Activated naive CD4-positive, alpha-beta T cell treated with anti-CD3 and anti-CD28 coated beads, Interleukin-2, amount 50 U/mL, for 24 hours (primary cell): ENCODE results near the gene C14orf39.
"Not testable (repeated sequence)": the region's sequence is repeated elsewhere in the genome, so short reads cannot be mapped to it uniquely, and the experiment has no call there.

Experiments used
- H3K27ac Mint-ChIP-seq: one replicate; pipeline ENCODE4 v1.8.0; 2021; ENCODE audit warnings: mild to moderate bottlenecking, mixed read lengths
- H3K27me3 Mint-ChIP-seq: one replicate; pipeline ENCODE4 v1.8.0; 2021; ENCODE audit warnings: mixed read lengths
- H3K36me3 Mint-ChIP-seq: one replicate; pipeline ENCODE4 v1.8.0; 2021; ENCODE audit warnings: mixed read lengths
- H3K4me1 Mint-ChIP-seq: one replicate; pipeline ENCODE4 v1.8.0; 2021; ENCODE audit warnings: mixed read lengths
- H3K4me3 Mint-ChIP-seq: one replicate; pipeline ENCODE4 v1.8.0; 2021; ENCODE audit warnings: mild to moderate bottlenecking, mixed read lengths
- H3K9me3 Mint-ChIP-seq: one replicate; pipeline ENCODE4 v1.8.0; 2021; ENCODE audit warnings: mixed read lengths

C14orf39 gene

DNA sequence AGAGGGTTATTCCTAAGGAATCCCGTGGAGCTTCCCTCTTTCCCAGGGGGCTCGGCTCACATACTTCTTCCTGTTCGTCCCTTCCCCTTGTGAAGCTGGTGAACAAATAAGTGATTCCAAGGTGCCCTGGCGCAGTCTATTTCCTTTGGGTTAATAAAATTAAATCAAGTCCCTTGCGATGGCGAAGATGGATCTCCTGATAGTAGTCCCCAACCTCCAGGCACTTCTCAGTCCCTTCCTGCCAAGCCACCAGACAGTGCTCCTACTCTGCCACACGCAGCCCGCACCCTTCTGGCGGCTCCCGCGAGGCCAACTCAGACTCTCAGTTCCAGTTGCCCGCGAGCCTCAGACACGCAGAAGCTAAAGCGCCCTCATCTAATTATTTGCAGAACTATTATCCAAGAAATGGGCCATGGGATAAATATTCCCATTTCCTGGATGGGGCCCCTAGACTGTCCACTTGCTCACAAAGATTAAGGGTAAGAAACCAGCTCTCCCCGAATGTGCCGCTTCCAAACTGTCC lies 20.7 kb upstream of the C14orf39 start:
- Mint-ChIP-seq H3K27ac (no peak overlapping the region), H3K36me3 (no peaks in the 10 kb centered on the region), H3K4me1 (peaks cover 19% of the 10 kb centered on the region), H3K9me3 (no peaks in the 10 kb centered on the region), H3K4me3 (no peak overlapping the region), H3K27me3 (peaks cover 46% of the 10 kb centered on the region)

DNA sequence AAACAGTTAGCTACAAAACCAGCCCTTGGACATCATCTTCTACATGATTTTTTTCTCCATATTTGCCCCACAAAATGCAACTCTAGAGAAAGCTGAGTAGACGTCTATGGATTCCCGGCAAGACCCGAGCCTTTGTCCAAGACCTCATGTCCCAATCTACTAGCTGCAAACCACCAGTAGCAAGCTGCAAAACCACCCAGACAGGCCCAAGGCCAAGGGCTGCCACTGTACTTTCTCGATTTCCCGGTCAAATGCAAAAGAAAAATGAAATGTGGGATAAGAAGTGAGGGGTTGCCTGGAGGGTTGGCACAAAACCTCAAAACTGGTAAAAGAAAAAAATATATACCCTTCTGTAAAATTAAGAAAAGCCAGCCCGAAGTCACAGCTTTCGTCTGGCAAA lies 20.1 kb upstream of the C14orf39 start:
- Mint-ChIP-seq H3K27ac (no peak overlapping the region), H3K36me3 (no peaks in the 10 kb centered on the region), H3K4me1 (peaks cover 17% of the 10 kb centered on the region), H3K9me3 (no peaks in the 10 kb centered on the region), H3K27me3 (peaks cover 49% of the 10 kb centered on the region), H3K4me3 (no peak overlapping the region)

DNA sequence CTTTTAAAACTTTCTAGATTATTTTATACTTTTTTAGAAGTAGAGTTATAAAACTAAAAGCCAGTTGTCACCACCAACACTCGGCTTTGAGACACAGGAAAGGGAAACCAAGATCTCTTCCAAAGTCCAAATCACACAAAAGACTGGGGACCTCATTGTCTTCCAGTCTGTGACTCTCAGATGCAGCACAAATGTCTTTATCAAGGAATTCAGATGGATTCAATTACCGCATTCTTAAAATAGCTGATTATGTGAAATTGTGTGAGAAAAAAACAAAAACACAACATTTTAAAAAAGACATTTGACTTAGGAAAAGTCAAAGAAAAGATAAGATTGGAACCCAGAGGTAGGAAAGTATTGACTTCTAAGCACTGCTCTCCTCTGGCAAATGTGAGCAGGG lies 19.6 kb upstream of the C14orf39 start:
- no peaks in the 10 kb centered on the region for H3K9me3 Mint-ChIP-seq
- no peaks in the 10 kb centered on the region for H3K36me3 Mint-ChIP-seq
- H3K4me1 Mint-ChIP-seq: peaks cover 12% of the 10 kb centered on the region
- H3K27ac Mint-ChIP-seq: no peak overlapping the region
- peaks cover 51% of the 10 kb centered on the region for H3K27me3 Mint-ChIP-seq
- H3K4me3 Mint-ChIP-seq: no peak overlapping the region

DNA sequence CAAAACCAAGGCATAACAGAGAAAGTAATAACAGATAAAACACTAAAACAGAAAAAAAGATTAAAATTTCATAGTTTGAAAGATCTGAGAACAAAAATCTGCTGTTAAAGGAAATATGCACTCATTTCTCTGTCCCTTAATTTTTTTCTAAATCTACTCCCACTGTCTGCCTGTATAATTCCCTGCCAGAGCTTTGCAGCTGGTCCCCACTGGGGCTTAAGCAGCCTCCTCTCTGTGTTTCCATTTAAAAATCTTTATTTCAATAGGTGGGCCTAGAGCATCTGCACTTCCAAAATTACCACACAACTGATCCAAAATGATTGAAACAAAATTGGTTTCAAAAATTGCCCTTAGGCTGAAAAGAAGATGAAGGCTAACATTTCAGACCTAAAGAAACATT lies 16.7 kb upstream of the C14orf39 start:
- Mint-ChIP-seq H3K9me3 (no peaks in the 10 kb centered on the region), H3K4me3 (no peak overlapping the region), H3K27ac (no peak overlapping the region), H3K27me3 (peaks cover 43% of the 10 kb centered on the region), H3K4me1 (peaks cover 4% of the 10 kb centered on the region), H3K36me3 (no peaks in the 10 kb centered on the region)

DNA sequence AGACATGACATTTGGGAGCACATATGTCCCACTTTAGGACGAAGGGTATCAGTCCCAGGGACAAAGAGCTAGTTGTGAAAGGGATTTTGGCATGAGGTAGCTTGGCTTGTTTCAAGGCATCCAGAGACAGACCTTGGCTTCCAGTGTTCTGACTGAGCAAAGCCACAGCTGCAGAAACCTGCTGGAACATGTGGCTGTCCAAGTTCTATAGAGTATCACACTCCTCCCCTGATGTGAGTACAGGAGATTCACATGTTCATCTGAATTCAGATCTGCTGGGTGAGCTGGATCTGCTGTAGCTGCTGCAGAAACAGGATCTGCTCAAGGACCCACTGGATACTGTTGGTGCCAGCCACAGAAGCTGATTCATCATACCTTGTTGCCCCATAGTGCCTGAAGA lies 10.1 kb upstream of the C14orf39 start:
- Mint-ChIP-seq H3K9me3 (no peaks in the 10 kb centered on the region), H3K4me1 (no peaks in the 10 kb centered on the region), H3K27ac (no peak overlapping the region), H3K4me3 (no peak overlapping the region), H3K36me3 (no peaks in the 10 kb centered on the region), H3K27me3 (peaks cover 26% of the 10 kb centered on the region)

DNA sequence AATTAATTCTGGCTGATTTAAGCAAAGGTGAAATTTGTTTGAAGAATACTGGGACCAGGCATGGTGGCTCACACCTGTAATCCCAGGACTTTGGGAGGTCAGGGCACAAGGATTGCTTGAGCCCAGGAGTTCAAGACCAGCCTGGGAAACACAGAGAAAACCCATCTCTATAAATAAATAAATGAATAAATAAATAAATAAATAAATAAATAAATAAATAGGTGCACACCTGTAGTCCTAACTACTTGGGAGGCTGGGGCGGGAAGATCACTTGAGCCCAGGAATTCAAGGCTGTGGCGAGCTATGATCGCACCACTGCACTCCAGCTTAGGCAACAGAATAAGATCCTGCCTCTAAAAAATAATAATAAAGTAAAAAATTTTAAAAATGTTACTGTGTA lies 4.4 kb upstream of the C14orf39 start:
- H3K4me1 Mint-ChIP-seq: no peaks in the 10 kb centered on the region
- no peaks in the 10 kb centered on the region for H3K36me3 Mint-ChIP-seq
- no peak overlapping the region for H3K27ac Mint-ChIP-seq
- H3K4me3 Mint-ChIP-seq: no peak overlapping the region
- no peaks in the 10 kb centered on the region for H3K9me3 Mint-ChIP-seq
- H3K27me3 Mint-ChIP-seq: peaks cover 16% of the 10 kb centered on the region

DNA sequence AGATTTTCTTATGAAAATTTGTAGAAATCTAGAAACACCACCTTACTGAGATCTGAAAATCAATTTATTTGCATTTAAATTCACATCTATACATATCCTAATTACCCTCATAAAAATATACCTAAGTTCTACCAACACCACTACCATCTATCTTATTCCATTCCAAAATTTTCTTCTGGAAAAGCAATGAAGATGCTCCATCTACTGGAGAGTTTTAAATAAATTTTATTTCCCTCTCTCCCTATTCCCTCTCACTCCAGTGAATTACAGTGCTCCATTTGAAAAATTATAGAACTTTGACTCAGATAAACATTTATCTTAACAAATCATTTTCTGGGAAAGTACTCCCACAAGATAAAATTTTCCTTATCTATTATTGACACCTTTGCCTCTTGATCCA lies 2.3 kb upstream of the C14orf39 start:
- Mint-ChIP-seq H3K27ac (no peak overlapping the region), H3K9me3 (no peaks in the 10 kb centered on the region), H3K36me3 (no peaks in the 10 kb centered on the region), H3K27me3 (peaks cover 22% of the 10 kb centered on the region), H3K4me1 (no peaks in the 10 kb centered on the region), H3K4me3 (no peak overlapping the region)

DNA sequence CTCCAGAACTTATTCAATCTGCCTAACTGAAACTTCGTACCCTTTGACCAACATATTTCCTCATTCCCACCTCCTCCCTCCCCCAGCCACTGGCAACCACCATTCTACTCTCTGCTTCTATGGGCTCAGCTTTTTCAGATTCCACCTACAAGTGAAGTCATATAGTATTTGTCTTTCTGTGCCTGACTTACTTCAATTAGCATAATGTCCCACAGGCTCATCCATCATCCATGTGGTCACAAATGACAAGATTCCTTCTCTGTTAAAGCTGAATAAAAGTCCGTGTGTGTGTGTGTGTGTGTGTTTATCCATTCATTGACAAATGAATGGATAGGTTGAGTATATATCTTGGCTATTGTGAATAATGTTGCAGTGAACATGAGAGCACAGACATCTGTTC lies 1.3 kb upstream of the C14orf39 start:
- H3K27ac Mint-ChIP-seq: no peak overlapping the region
- H3K4me1 Mint-ChIP-seq: no peaks in the 10 kb centered on the region
- no peak overlapping the region for H3K4me3 Mint-ChIP-seq
- peaks cover 25% of the 10 kb centered on the region for H3K27me3 Mint-ChIP-seq
- H3K9me3 Mint-ChIP-seq: no peaks in the 10 kb centered on the region
- no peaks in the 10 kb centered on the region for H3K36me3 Mint-ChIP-seq

DNA sequence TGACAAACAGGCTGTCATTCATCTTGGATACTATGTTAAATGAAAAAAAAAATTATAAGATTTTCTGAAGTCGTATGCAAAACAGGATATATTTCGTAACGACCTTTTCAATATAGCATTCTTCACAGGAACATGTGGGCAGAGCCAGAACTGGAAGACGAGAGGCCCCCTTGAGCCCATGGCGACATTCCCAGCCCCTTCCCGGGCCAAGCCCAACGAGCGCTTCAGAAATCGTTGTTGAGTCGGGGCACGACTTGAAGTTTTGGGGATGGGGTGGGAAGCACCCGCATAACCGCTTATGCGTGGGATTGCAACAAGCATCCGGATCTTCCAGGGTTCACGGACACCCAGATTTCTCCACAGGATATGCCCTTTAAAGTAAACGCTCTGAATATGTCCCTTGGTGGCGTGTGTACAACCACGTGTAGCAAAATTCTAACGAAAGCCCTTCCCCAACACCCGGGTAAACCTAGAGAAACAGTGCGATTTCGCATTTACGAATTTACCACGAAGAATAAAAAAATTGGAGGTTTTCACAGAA lies 736 bp downstream of the C14orf39 start:
- Mint-ChIP-seq H3K9me3 (peaks cover 9% of the 10 kb centered on the region), H3K36me3 (no peaks in the 10 kb centered on the region), H3K4me3 (no peak overlapping the region), H3K27me3 (peaks cover 27% of the 10 kb centered on the region), H3K27ac (no peak overlapping the region), H3K4me1 (no peaks in the 10 kb centered on the region)

DNA sequence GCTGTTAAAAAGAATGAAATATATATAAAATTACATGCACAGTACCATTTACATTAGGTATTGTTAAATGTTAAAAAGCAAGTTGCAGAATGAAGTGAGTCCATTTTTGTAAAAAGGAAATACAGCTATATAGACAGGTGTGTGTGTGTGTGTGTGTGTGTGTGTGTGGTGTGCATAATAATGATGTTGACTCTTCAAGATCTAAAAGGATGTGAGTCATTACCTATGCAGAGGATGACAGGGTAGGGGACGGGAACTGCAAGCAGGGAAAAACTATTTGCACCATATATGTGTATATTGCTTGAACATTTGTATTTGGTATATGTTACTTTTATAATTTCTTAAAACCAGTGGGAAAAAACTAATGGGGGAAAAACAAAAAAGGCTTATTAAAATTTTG lies 3.1 kb downstream of the C14orf39 start:
- Mint-ChIP-seq H3K27ac (no peak overlapping the region), H3K4me1 (no peaks in the 10 kb centered on the region), H3K9me3 (peaks cover 14% of the 10 kb centered on the region), H3K4me3 (no peak overlapping the region), H3K27me3 (peaks cover 31% of the 10 kb centered on the region), H3K36me3 (no peaks in the 10 kb centered on the region)

DNA sequence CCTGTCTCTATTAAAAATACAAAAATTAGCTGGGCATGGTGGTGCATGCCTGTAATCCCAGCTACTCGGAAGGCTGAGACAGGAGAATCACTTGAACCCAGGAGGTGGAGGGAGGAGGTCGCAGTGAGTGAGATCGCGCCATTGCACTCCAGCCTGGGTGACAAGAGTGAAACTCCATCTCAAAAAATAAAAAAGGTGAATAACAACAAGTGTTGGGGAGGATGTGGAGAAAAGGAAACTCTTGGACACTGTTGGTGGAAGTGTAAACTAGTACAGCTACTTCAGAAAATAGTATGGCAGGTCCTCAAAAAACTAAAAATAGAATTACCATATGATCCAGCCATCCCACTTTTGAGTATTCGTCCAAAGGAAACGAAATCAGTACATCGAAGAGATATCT lies 5.6 kb downstream of the C14orf39 start:
- not testable (repeated sequence) for H3K36me3 Mint-ChIP-seq, H3K27ac Mint-ChIP-seq, H3K4me3 Mint-ChIP-seq, H3K4me1 Mint-ChIP-seq
- peaks cover 32% of the 10 kb centered on the region for H3K27me3 Mint-ChIP-seq
- peaks cover 14% of the 10 kb centered on the region for H3K9me3 Mint-ChIP-seq

DNA sequence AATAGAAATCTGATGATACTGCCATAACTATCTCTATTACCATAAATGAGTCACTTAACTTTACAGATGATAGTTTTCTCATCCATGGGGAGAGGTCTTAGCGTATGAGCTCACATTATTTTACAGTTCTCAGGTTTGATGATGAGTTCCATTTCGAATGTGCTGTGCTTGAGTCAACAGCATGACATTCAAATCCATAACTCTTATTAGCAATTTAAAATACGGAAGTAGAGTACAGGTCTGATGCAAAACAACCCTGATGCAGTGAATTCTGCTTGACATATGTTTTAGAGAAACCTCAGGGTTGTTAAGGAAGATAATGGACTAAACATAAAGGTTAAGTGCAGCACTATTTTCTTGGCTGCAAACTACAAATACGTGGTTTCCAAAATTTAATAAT lies 30.0 kb downstream of the C14orf39 start:
- H3K27ac Mint-ChIP-seq: no peak overlapping the region
- peaks cover 11% of the 10 kb centered on the region for H3K27me3 Mint-ChIP-seq
- no peak overlapping the region for H3K4me3 Mint-ChIP-seq
- no peaks in the 10 kb centered on the region for H3K4me1 Mint-ChIP-seq
- H3K9me3 Mint-ChIP-seq: no peaks in the 10 kb centered on the region
- no peaks in the 10 kb centered on the region for H3K36me3 Mint-ChIP-seq

DNA sequence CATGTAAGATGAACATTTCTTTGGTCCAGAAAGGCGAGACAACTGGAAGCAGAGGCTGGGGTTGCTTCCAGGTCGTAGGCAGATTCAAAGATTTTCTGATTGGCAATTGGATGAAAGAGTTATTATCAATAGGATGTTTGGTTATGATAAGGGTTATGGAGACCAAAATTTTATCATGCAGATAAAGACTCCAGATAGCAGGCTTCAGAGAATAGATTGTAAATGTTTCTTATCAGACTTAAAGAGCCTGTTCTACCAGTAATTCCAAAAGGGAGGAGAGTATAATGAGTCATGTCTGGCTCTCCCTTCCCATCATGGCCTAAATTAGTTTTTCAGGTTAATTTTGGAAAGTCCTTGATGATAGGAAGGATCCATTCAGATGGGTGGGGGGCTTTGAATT lies 55.6 kb downstream of the C14orf39 start:
- Mint-ChIP-seq H3K4me3 (no peak overlapping the region), H3K27me3 (peaks cover 5% of the 10 kb centered on the region), H3K4me1 (no peaks in the 10 kb centered on the region), H3K27ac (no peak overlapping the region), H3K36me3 (no peaks in the 10 kb centered on the region), H3K9me3 (peaks cover 13% of the 10 kb centered on the region)

DNA sequence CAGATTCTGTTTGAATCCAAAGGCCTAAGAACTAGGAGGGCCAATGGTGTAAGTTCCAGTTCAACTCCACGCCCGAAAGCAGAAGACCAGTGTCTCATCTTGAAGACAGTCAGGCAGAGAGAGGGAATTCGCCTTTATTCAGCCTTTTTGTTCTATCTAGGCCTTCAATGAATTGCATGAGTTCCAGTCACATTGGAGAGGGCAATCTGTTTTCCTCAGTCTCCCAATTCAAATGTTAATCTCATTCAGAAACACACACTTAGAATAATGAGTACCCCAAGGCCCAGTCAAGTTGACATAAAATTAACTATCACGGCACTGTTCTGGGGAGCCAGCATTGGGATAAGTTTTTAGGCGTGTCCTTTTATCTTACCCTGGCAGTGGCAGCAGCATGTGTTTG lies 65.8 kb downstream of the C14orf39 start:
- Mint-ChIP-seq H3K4me3 (no peak overlapping the region), H3K4me1 (no peaks in the 10 kb centered on the region), H3K27me3 (peaks cover 2% of the 10 kb centered on the region), H3K27ac (no peak overlapping the region), H3K9me3 (peaks cover 5% of the 10 kb centered on the region), H3K36me3 (no peaks in the 10 kb centered on the region)

DNA sequence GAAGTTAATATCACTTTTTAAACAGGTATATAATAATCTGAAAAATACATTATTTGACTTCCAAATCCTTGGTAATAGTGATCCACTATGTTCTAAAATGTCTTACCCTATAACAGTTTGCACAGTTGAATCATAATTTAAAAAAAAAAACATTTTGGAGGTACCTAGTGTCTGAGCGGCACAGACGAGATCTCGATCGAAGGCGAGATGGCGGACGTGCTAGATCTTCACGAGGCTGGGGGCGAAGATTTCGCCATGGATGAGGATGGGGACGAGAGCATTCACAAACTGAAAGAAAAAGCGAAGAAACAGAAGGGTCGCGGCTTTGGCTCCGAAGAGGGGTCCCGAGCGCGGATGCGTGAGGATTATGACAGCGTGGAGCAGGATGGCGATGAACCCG lies 88.3 kb downstream of the C14orf39 start:
- not testable (repeated sequence) for H3K4me3 Mint-ChIP-seq, H3K9me3 Mint-ChIP-seq, H3K4me1 Mint-ChIP-seq, H3K27ac Mint-ChIP-seq, H3K36me3 Mint-ChIP-seq
- H3K27me3 Mint-ChIP-seq: peaks cover 17% of the 10 kb centered on the region

DNA sequence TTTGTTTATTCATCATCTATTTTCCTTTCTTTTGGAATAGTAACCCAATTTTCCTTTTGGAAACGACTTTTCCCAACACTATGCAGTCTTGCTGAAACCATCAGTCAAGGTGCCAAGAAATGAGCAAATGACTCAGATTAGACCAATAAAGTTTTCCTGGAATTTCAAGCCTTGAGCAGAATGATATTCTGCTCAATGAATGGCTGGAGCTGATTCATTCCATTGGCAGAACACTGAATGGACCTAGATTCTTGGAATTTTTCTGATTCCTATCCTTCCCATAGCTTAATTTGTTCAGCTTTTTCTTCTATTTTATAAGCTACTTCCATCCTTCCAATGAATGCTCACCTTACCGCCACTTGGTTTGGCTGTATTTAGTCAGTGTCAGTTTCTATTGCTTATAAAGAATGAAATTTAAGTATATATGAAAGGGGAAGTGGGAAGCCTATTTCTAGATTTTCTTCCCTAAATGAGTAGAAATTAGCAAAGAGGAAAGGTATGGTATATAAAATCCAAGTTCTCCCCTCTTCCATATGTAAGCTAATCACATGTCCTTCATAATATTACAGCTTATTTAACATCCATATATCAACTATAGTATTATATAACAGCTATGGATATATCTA lies 89.0 kb downstream of the C14orf39 start:
- H3K9me3 Mint-ChIP-seq: peaks cover 4% of the 10 kb centered on the region
- no peak overlapping the region for H3K27ac Mint-ChIP-seq
- no peaks in the 10 kb centered on the region for H3K36me3 Mint-ChIP-seq
- no peak overlapping the region for H3K4me3 Mint-ChIP-seq
- H3K4me1 Mint-ChIP-seq: no peaks in the 10 kb centered on the region
- peaks cover 17% of the 10 kb centered on the region for H3K27me3 Mint-ChIP-seq
